Measurements from ENCODE around the gene FUBP1. TPM values are rescaled to one million over a fixed set of nuclear protein-coding genes. Genes with fewer than 3 reads are reported as not detected.

FUBP1 gene
- total RNA-seq, 1 experiment from 2014 or later: 125 TPM

DNA sequence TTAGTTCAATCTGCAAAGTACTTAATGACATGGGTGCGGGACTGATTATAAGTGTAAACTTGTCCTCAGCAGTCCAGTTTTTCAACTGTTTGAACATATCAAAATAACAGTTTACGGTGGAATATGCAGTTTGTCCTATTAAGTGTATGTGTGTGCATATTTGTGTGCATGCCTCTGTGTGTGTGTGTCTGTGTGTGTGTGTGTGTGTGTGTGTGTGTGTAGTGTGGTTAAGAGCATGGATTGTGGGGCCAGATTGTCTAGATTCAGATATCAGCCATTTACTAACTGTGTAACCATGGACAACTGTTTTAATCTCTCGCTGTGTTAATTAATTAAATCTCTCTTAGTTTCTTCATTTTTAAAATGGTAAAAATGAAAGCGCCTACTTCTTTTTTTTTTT, 51.5 kb downstream of the FUBP1 start (continued):
- TF ChIP-seq, protein P1, sequence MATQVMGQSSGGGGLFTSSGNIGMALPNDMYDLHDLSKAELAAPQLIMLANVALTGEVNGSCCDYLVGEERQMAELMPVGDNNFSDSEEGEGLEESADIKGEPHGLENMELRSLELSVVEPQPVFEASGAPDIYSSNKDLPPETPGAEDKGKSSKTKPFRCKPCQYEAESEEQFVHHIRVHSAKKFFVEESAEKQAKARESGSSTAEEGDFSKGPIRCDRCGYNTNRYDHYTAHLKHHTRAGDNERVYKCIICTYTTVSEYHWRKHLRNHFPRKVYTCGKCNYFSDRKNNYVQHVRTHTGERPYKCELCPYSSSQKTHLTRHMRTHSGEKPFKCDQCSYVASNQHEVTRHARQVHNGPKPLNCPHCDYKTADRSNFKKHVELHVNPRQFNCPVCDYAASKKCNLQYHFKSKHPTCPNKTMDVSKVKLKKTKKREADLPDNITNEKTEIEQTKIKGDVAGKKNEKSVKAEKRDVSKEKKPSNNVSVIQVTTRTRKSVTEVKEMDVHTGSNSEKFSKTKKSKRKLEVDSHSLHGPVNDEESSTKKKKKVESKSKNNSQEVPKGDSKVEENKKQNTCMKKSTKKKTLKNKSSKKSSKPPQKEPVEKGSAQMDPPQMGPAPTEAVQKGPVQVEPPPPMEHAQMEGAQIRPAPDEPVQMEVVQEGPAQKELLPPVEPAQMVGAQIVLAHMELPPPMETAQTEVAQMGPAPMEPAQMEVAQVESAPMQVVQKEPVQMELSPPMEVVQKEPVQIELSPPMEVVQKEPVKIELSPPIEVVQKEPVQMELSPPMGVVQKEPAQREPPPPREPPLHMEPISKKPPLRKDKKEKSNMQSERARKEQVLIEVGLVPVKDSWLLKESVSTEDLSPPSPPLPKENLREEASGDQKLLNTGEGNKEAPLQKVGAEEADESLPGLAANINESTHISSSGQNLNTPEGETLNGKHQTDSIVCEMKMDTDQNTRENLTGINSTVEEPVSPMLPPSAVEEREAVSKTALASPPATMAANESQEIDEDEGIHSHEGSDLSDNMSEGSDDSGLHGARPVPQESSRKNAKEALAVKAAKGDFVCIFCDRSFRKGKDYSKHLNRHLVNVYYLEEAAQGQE (IDR thresholded peaks at IDR 0.05; ENCODE audit: low read depth): no peak
- TF ChIP-seq, protein P2, sequence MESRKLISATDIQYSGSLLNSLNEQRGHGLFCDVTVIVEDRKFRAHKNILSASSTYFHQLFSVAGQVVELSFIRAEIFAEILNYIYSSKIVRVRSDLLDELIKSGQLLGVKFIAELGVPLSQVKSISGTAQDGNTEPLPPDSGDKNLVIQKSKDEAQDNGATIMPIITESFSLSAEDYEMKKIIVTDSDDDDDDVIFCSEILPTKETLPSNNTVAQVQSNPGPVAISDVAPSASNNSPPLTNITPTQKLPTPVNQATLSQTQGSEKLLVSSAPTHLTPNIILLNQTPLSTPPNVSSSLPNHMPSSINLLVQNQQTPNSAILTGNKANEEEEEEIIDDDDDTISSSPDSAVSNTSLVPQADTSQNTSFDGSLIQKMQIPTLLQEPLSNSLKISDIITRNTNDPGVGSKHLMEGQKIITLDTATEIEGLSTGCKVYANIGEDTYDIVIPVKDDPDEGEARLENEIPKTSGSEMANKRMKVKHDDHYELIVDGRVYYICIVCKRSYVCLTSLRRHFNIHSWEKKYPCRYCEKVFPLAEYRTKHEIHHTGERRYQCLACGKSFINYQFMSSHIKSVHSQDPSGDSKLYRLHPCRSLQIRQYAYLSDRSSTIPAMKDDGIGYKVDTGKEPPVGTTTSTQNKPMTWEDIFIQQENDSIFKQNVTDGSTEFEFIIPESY (IDR thresholded peaks at IDR 0.05; ENCODE audit: extremely low read depth, insufficient replicate concordance, low read length): no peak
- no peak for TF ChIP-seq SRF (IDR thresholded peaks at IDR 0.05; ENCODE audit: low read depth)

DNA sequence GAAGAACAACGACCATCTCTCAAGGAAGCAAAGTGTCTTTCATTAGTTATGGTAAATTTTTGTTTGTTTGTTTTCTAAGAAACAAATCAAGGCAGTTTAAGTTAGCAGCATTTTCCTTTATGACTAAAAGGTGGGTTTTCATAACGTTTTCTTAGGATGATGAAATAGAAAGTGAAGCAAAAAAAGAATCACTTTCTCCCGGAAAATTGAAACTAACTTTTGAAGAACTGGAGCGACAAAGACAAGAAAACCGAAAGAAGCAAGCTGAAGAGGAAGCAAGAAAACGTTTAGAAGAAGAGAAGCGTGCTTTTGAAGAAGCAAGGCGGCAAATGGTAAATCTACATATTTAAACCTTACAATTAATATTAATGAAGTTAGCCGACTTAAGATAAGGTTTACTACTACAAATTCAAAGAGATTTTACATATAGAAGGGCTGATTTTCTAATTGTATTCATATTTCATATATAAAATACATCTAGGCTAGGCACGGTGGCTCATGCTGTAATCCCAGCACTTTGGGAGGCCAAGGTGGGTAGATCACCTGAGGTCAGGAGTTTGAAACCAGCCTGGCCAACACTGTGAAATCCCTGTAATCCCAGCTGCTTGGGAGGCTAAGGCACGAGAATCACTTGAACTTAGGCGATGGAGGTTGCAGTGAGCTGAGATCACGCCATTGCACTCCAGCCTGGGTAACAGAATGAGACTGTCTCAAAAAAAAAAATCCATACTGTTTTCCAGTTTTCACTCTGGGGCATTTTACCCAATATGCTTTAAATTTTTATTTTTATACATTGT, 52.1 kb downstream of the FUBP1 start:
- RAD21 ChIA-PET (ENCODE audit: low non-redundant PET in 1 of 2, low total read pairs in 2 of 2, uncharacterized antibody in 2 of 2, unreplicated experiment in 2 of 2): no interaction called here
- CTCF ChIA-PET: no interaction called here
- no peaks in the 10 kb centered on the region for H3K27me3 ChIP-seq (ENCODE audit: insufficient read depth, low read length)
- no peak overlapping the region for H3K4me3 ChIP-seq (replicated peaks in 1 of 2; ENCODE audit: low read depth in 1 of 2, low read length in 2 of 2)
- no peak for TF ChIP-seq POLR2AphosphoS5 (IDR thresholded peaks at IDR 0.05; ENCODE audit: low read depth, low read length)
- POLR2A ChIA-PET: no interaction called here
- BruUV-seq (replicated peaks): no TSS peak
- H3K27ac ChIP-seq (ENCODE audit: low read depth, low read length): no peak overlapping the region
- no peak overlapping the region for H2AFZ ChIP-seq (ENCODE audit: low read depth, low read length, poor library complexity, severe bottlenecking)
- no peaks in the 10 kb centered on the region for H3K79me2 ChIP-seq (ENCODE audit: insufficient read depth, low read length)
- no peaks in the 10 kb centered on the region for H3K9me2 ChIP-seq (ENCODE audit: insufficient read depth)
- ATAC-seq (no peak), DNase-seq (ENCODE audit: low read depth, low spot score) (no peak)
- intact Hi-C loops (cut with micrococcal nuclease): no loop called here
- no peaks in the 10 kb centered on the region for H4K20me1 ChIP-seq (ENCODE audit: insufficient read depth)
- no peaks in the 10 kb centered on the region for H3K9me3 ChIP-seq (ENCODE audit: control insufficient read depth in 1 of 2, insufficient read depth in 1 of 2, low read depth in 1 of 2, low read length in 2 of 2)
- no peak overlapping the region for H3K4me2 ChIP-seq (ENCODE audit: low read length)
- no peak overlapping the region for H3K9ac ChIP-seq (ENCODE audit: low read length)
- no peaks in the 10 kb centered on the region for H3K36me3 ChIP-seq (ENCODE audit: control insufficient read depth in 1 of 2, insufficient read depth in 2 of 2, low read length in 2 of 2)
- H3K4me1 ChIP-seq (ENCODE audit: control insufficient read depth in 1 of 2, insufficient read depth in 2 of 2, low read length in 2 of 2): no peaks in the 10 kb centered on the region
